ENCODE results near the gene IFI30. TPM values are rescaled to one million over a fixed set of nuclear protein-coding genes. Genes with fewer than 3 reads are reported as not detected.

The IFI30 gene
- polyA plus RNA-seq, 3 donors: 3,608 to 6,022 (median 4,550) TPM

DNA sequence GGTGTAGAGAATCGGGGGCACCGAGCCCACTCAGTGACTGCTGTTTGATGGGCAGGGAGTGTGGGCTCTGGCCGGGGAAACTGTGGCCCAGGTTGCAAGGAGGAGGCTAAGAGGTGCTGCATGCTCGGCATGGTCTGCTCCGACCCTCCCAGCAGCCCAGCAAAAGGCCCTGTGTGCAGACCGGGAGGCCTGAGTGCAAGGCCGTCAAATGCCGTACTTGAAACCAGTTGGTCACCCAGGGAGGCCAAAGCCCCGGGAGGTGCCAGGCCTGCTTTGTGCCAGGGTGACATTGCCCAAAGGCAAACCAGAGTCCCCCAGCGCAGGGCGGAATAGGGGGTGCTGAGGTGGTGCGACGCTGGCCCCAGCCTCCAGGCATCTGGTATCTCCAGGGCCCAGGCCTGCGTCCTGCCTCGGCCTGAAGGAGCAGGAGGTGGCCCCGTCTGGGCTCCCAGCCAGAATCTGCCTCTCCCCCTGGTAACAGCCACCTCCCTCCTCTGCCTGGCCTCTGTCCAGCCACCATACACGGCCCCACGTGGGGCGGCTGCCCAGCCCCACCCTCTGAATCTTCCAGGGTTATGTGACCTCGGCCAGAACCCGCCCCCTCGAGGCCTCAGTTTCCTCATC is 16.7 kb upstream of the IFI30 start:
- H3K9ac ChIP-seq (ENCODE audit: insufficient read depth, low read length, poor library complexity, severe bottlenecking): peak overlapping the region; percentile 1
- no peaks in the 10 kb centered on the region for H3K27me3 ChIP-seq (ENCODE audit: control insufficient read depth in 2 of 2, insufficient read depth in 2 of 2, low read length in 2 of 2)
- no peak overlapping the region for H3K4me3 Mint-ChIP-seq
- WGBS (ENCODE audit: insufficient coverage): 40% methylated on average over 18 of the region's 22 CpGs
- H3K27ac ChIP-seq (ENCODE audit: low read depth in 1 of 2, low read length in 2 of 2): no peak overlapping the region
- peaks cover 22% of the 10 kb centered on the region for H4K20me1 ChIP-seq (ENCODE audit: insufficient read depth, low read length)
- no peak overlapping the region for H3K4me2 ChIP-seq (replicated peaks; ENCODE audit: extremely low read depth, low read length, poor library complexity, severe bottlenecking)
- peaks cover 32 to 48% of the 10 kb centered on the region in 2 donors for H3K4me1 ChIP-seq (ENCODE audit: control insufficient read depth in 1 of 2, insufficient read depth in 2 of 2, low read length in 2 of 2)
- no peaks in the 10 kb centered on the region for H3K9me3 Mint-ChIP-seq
- H3K36me3 Mint-ChIP-seq: peaks cover 8 to 13% of the 10 kb centered on the region in 2 donors
- peaks cover 7 to 9% of the 10 kb centered on the region in 2 donors for H3K36me3 ChIP-seq (replicated peaks in 1 of 2; ENCODE audit: control insufficient read depth in 1 of 2, insufficient read depth in 2 of 2, low read length in 2 of 2)
- H3K79me2 ChIP-seq (ENCODE audit: insufficient read depth, low read length): peaks cover 16% of the 10 kb centered on the region
- peak in 1 of 3 donors; percentile 35 for DNase-seq
- peaks cover 36% of the 10 kb centered on the region for H3K4me1 Mint-ChIP-seq
- intact Hi-C loops (cut with micrococcal nuclease): loop anchor here in 1 of 2 donors (10.0 kb wide), 1 partner anchor 48 kb away; the partner anchor contains the start of gene RAB3A
- peaks cover 0 to 2% (median 0%) of the 10 kb centered on the region in 3 donors for H3K27me3 Mint-ChIP-seq (ENCODE audit: low read depth in 3 of 3)
- H3K27ac Mint-ChIP-seq: no peak overlapping the region
- H2AFZ ChIP-seq (ENCODE audit: insufficient read depth, low read depth, low read length, poor library complexity, severe bottlenecking): no peak overlapping the region
- TF ChIP-seq, protein P1, sequence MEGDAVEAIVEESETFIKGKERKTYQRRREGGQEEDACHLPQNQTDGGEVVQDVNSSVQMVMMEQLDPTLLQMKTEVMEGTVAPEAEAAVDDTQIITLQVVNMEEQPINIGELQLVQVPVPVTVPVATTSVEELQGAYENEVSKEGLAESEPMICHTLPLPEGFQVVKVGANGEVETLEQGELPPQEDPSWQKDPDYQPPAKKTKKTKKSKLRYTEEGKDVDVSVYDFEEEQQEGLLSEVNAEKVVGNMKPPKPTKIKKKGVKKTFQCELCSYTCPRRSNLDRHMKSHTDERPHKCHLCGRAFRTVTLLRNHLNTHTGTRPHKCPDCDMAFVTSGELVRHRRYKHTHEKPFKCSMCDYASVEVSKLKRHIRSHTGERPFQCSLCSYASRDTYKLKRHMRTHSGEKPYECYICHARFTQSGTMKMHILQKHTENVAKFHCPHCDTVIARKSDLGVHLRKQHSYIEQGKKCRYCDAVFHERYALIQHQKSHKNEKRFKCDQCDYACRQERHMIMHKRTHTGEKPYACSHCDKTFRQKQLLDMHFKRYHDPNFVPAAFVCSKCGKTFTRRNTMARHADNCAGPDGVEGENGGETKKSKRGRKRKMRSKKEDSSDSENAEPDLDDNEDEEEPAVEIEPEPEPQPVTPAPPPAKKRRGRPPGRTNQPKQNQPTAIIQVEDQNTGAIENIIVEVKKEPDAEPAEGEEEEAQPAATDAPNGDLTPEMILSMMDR (IDR thresholded peaks at IDR 0.05): no peak
- H3K9me3 ChIP-seq (replicated peaks in 1 of 2; ENCODE audit: control insufficient read depth in 1 of 2, insufficient read depth in 1 of 2, low read length in 2 of 2): no peaks in the 10 kb centered on the region
- H3K4me3 ChIP-seq (replicated peaks in 1 of 3; ENCODE audit: low read depth in 2 of 3, low read length in 3 of 3): no peak overlapping the region

DNA sequence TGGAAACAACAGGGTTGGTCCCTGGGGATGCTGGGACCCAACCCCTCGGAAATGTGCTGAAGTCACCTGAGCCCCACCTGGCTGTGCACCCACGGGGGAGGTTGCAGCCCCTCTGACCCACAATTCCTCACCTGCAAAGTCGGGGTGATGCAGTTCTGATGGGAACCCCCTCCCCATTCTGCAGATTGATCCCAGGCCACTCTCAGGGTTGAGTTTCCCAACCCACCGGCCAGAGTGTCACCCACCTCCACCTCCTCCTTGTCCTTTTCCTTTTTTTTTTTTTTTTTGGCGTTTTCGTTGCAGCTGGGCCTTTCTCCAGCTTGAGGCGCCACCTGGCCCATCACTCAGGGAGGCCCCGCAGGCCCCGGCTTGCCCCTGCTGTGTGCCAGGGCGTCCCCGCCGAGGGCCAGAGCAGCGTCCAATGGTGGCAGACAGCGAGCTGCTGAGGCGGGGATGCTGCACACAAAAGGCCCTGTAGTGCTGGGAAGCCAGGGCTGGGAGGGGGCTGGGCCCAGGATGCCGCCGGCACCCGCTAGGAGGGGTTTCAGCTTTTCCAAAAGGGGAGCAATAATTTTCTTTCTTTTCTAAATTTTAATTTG is 16.0 kb upstream of the IFI30 start:
- no peak for DNase-seq
- 56% methylated on average over 12 of the region's 18 CpGs for WGBS (ENCODE audit: insufficient coverage)
- no peak overlapping the region for H3K4me2 ChIP-seq (replicated peaks; ENCODE audit: extremely low read depth, low read length, poor library complexity, severe bottlenecking)

More for the DNA sequence above, 16.0 kb upstream of the IFI30 start:
- intact Hi-C loops (cut with micrococcal nuclease): loop anchor here in 1 of 2 donors (10.0 kb wide), 1 partner anchor 47 kb away; the partner anchor contains the start of gene RAB3A
- Mint-ChIP-seq H3K27me3 (ENCODE audit: low read depth in 3 of 3) (peaks cover 0 to 2% (median 0%) of the 10 kb centered on the region in 3 donors), H3K9me3 (no peaks in the 10 kb centered on the region), H3K4me1 (peaks cover 34% of the 10 kb centered on the region), H3K36me3 (peaks cover 12 to 19% of the 10 kb centered on the region in 2 donors), H3K27ac (no peak overlapping the region), H3K4me3 (no peak overlapping the region)
- H3K27ac ChIP-seq (ENCODE audit: low read depth in 1 of 2, low read length in 2 of 2): no peak overlapping the region
- H3K36me3 ChIP-seq (replicated peaks in 1 of 2; ENCODE audit: control insufficient read depth in 1 of 2, insufficient read depth in 2 of 2, low read length in 2 of 2): peaks cover 9 to 10% of the 10 kb centered on the region in 2 donors
- H3K4me3 ChIP-seq (replicated peaks in 1 of 3; ENCODE audit: low read depth in 2 of 3, low read length in 3 of 3): no peak overlapping the region
- H3K9me3 ChIP-seq (replicated peaks in 1 of 2; ENCODE audit: control insufficient read depth in 1 of 2, insufficient read depth in 1 of 2, low read length in 2 of 2): no peaks in the 10 kb centered on the region
- H3K4me1 ChIP-seq (ENCODE audit: control insufficient read depth in 1 of 2, insufficient read depth in 2 of 2, low read length in 2 of 2): peaks cover 31 to 47% of the 10 kb centered on the region in 2 donors
- TF ChIP-seq, protein P1 (IDR thresholded peaks at IDR 0.05): no peak
- H4K20me1 ChIP-seq (ENCODE audit: insufficient read depth, low read length): peaks cover 22% of the 10 kb centered on the region
- H3K79me2 ChIP-seq (ENCODE audit: insufficient read depth, low read length): peaks cover 16% of the 10 kb centered on the region
- no peaks in the 10 kb centered on the region for H3K27me3 ChIP-seq (ENCODE audit: control insufficient read depth in 2 of 2, insufficient read depth in 2 of 2, low read length in 2 of 2)
- H2AFZ ChIP-seq (ENCODE audit: insufficient read depth, low read depth, low read length, poor library complexity, severe bottlenecking): no peak overlapping the region
- H3K9ac ChIP-seq (ENCODE audit: insufficient read depth, low read length, poor library complexity, severe bottlenecking): peak overlapping the region; percentile 1

Measured in CD14-positive monocyte (primary cell).